Ovary (tissue), 9 donors: ENCODE data around the gene CTNND2. TPM values are rescaled to one million over a fixed set of nuclear protein-coding genes. Genes with fewer than 3 reads are reported as not detected.

ENCODE experiments used
- DNase-seq, 5 donors: peaks; one replicate each; pipeline ENCODE4 v3.0.0-alpha.2; 2019 to 2020
- H3K27ac ChIP-seq, 2 donors: fragments of 200-600 bp; one replicate each; pipeline versions ENCODE4 v1.5.1 to v1.8.0; 2019 to 2022
- H3K27me3 ChIP-seq: fragments of 200-600 bp; one replicate; pipeline ENCODE4 v1.8.0; 2022
- H3K36me3 ChIP-seq: fragments of 200-600 bp; sonication (generic); one replicate; pipeline ENCODE4 v1.5.1; 2019
- H3K4me1 ChIP-seq: one replicate; pipeline ENCODE4 v1.8.1; 2013; ENCODE audit warnings: mild to moderate bottlenecking, moderate library complexity; ENCODE audit not compliant: insufficient read depth
- H3K4me3 ChIP-seq: fragments of 200-600 bp; sonication (generic); one replicate; pipeline ENCODE4 v1.5.1; 2017
- H3K9me3 ChIP-seq, 2 donors: fragments of 200-600 bp in 1 of 2; sonication (generic) in 1 of 2; one replicate each; pipeline versions ENCODE4 v1.5.1 to v1.8.1; 2013 to 2019; ENCODE audit warnings: mild to moderate bottlenecking in 1 of 2, moderate library complexity in 1 of 2
- EP300 ChIP-seq: sonication (generic); formaldehyde crosslinking; IDR thresholded peaks from one replicate; pipeline ENCODE4 v1.6.1; 2017; ENCODE audit warnings: antibody characterized with exemption
- POLR2A ChIP-seq: fragments of 450-650 bp; IDR thresholded peaks from one replicate; pipeline ENCODE4 v1.6.1; 2017; ENCODE audit warnings: antibody characterized with exemption, mild to moderate bottlenecking, moderate library complexity
- WGBS, 3 donors: extraction: QIAGEN DNeasy Blood & Tissue Kit in 1 of 3; methylation state at CpG; one replicate each; pipeline versions ENCODE4 v1.1.5 to v1.1.7; 2013 to 2017; 5-methylcytosine and 5-hydroxymethylcytosine counted together
- intact Hi-C, 4 donors: fragments of 100-400 bp; cut with DNase I; formaldehyde crosslinking; loops; one replicate each; pipeline versions ENCODE4 v1.11.0 to v1.15.1; 2022 to 2023
- polyA plus RNA-seq, 2 donors: library from polyadenylated mRNA; stranded (reverse); fragments of 200-250 nt in 1 of 2; fragments of 350-450 nt in 1 of 2; fragmentation: Illumina TruSeq in 1 of 2; extraction: RNeasy Lipid Tissue Mini Kit (QIAGEN cat#74804) in 1 of 2; gene quantifications; one replicate each; pipeline ENCODE4 v1.2.3, GENCODE V29; 2013 to 2014
- total RNA-seq, 7 donors: library from RNA; depleted of rRNA in 2 of 7; stranded (reverse); fragments of >200 nt in 2 of 7; fragmentation: NEBNext Ultra II Directional in 3 of 7; extraction: Animal tissue kit (Norgen Biotek cat#: 25700) in 3 of 7; gene quantifications; one replicate each; pipeline versions ENCODE4 v1.1.0 to v1.2.4, GENCODE V29; 2016 to 2023
- TF ChIP-seq, protein P1 (sequence below), 3 donors: fragments of 450-650 bp in 2 of 3; fragments of 200-600 bp in 1 of 3; IDR thresholded peaks; one replicate each; pipeline versions ENCODE4 v1.5.1 to v1.8.0; 2016 to 2022; ENCODE audit warnings: antibody characterized with exemption in 3 of 3, mild to moderate bottlenecking in 1 of 3
- donor health status: DM: no; HTN: no; CAD: no; lungs with moderate emphysema.
- donor health status: DM: no; HTN: no; CAD: no.
- donor health status: Bipolar disorder and iron deficiency.
- donor health status: DM: yes; HTN: yes; CAD: no.
- donor health status: DM: no; HTN: no; CAD: no.
- donor health status: DM: yes; HTN: yes; CAD: no.

Gene CTNND2
- total and polyA plus RNA-seq, 9 donors, result 0.52 to 13.2 (median 2.3) TPM

DNA sequence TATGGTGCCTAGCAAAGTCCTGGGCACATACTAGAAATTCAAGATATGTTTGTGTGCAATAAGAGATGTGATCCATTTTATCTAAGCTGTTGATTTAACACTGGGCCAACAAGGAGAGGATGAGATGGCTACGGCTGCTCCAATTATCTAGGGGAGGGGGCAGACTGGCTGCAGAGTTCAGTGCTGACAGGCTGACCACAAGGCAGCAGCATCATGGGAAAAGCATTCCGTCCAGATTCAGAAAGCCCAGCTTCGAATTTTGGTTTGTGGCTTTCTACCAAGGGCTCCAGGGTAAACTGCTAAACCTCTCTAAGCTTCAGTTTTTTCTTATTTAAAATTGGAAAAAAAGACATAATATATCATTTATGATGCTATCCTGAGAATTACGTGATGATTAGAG, 758.1 kb downstream of the CTNND2 start:
- 29 to 41% (median 36%) methylated on average over 4 of the region's 4 CpGs for WGBS, 3 donors

DNA sequence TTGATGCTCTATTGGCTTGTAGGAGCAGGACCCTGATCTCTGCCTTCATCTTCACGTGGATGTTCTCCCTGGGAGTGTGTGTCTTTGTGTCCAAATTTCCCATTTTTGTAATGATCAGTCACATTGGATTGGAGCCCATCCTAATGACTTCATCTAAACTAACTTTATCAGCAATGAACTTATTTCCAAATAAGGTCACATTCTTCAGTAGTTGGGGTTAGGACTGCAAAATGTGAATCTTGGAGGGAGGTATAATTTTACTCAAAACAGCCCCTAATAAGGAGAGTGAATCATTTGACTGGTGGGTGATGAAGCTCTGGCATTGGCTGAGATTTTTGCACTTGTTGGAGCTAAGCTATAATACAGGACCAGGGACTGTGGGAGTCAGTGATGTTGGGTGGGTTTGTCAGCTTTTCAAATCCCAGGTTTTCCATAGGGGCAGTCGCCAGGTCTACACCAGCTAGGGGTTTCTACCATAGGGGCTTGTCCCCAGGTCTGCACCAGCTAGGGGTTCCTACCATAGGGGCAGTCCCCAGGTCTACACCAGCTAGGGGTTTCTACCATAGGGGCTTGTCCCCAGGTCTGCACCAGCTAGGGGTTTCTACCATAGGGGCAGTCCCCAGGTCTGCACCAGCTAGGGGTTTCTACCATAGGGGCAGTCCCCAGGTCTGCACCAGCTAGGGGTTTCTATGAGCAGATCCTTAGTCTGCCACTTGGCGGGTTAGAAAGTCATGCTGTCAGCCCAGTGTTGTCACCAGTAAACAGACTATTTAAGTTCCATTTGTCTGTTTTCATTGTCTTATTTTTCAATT, 760.6 kb downstream of the CTNND2 start:
- TF ChIP-seq, protein P1, sequence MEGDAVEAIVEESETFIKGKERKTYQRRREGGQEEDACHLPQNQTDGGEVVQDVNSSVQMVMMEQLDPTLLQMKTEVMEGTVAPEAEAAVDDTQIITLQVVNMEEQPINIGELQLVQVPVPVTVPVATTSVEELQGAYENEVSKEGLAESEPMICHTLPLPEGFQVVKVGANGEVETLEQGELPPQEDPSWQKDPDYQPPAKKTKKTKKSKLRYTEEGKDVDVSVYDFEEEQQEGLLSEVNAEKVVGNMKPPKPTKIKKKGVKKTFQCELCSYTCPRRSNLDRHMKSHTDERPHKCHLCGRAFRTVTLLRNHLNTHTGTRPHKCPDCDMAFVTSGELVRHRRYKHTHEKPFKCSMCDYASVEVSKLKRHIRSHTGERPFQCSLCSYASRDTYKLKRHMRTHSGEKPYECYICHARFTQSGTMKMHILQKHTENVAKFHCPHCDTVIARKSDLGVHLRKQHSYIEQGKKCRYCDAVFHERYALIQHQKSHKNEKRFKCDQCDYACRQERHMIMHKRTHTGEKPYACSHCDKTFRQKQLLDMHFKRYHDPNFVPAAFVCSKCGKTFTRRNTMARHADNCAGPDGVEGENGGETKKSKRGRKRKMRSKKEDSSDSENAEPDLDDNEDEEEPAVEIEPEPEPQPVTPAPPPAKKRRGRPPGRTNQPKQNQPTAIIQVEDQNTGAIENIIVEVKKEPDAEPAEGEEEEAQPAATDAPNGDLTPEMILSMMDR (IDR thresholded peaks at IDR 0.05), result no peak
- TF ChIP-seq POLR2A (no peak), EP300 (no peak)
- intact Hi-C loops, result no loop called here

More for the DNA sequence above, 758.1 kb downstream of the CTNND2 start:
- intact Hi-C loops, result no loop called here
- Histone ChIP-seq H3K27ac (no peak overlapping the region), H3K4me3 (no peak overlapping the region), H3K9me3 (no peaks in the 10 kb centered on the region), H3K27me3 (no peaks in the 10 kb centered on the region), H3K4me1 (no peaks in the 10 kb centered on the region), H3K36me3 (no peaks in the 10 kb centered on the region)
- TF ChIP-seq, protein P1 (IDR thresholded peaks at IDR 0.05), result no peak
- TF ChIP-seq EP300 (no peak), POLR2A (no peak)
- no peak for DNase-seq

DNA sequence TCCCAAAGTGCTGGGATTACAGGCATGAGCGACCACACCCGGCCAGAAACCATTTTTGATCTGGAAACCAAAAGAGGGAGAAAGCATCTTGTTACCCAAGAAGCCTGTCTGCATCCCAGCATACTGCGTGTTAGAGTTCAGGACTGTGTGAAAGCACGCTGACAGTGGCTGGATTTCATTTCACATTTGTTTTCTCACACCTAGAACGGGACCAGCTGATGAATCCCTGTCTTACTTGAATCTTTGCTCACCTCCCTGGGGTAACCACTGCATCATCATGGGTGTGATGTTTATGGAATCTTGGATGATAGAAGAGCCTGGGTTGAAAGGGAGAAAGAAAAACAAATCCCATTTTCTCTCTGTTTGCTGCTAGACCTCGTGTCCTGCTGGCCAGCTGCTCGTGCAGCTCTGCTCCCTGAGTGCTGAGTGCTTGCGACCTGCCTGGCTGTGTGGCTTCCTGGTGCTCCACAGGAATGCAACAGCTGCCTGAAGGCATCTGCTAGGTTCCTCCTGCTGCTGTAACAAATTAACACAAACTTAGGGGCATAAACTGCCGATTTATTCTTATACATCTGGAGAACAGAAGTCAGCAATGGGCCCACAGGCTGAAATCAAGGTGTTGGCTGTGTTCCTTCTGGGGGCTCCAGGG, 764.9 kb downstream of the CTNND2 start:
- Histone ChIP-seq H3K9me3 (no peaks in the 10 kb centered on the region), H3K27me3 (no peaks in the 10 kb centered on the region), H3K36me3 (no peaks in the 10 kb centered on the region), H3K4me3 (no peak overlapping the region), H3K27ac (no peak overlapping the region), H3K4me1 (no peaks in the 10 kb centered on the region)
- TF ChIP-seq, protein P1 (IDR thresholded peaks at IDR 0.05), result no peak
- no peak for TF ChIP-seq EP300
- TF ChIP-seq POLR2A, result no peak
- intact Hi-C loops, result no loop called here
- 47 to 54% (median 47%) methylated on average over 9 of the region's 9 CpGs for WGBS, 3 donors
- no peak for DNase-seq

More for the DNA sequence above, 760.6 kb downstream of the CTNND2 start:
- WGBS, 3 donors, result 39 to 64% (median 60%) methylated on average over 3 of the region's 3 CpGs
- H3K27me3 ChIP-seq, result no peaks in the 10 kb centered on the region
- DNase-seq, result no peak
- no peaks in the 10 kb centered on the region for H3K9me3 ChIP-seq
- no peak overlapping the region for H3K4me3 ChIP-seq
- no peaks in the 10 kb centered on the region for H3K4me1 ChIP-seq
- H3K36me3 ChIP-seq, result no peaks in the 10 kb centered on the region
- H3K27ac ChIP-seq, result no peak overlapping the region

DNA sequence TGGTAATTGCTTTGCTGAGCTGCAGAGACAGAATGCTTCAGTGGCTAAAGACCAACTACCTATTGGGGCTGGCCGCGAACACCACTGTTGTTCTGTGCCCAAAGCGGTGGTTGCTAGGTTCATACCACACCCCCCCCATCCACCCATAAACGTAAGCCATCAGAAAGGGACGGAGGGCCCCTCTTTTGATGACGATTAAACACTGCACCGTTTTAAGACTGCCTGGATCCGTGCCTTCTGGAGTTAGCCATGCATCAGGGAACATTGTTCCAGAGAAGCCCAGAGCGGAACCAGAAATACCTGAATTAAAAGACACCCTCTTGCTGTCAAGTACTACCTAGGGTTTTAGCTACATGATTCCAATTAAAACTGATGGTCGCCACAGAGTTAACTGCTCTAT, 774.1 kb downstream of the CTNND2 start:
- Histone ChIP-seq H3K36me3 (no peaks in the 10 kb centered on the region), H3K4me1 (no peaks in the 10 kb centered on the region), H3K27me3 (no peaks in the 10 kb centered on the region), H3K4me3 (no peak overlapping the region), H3K9me3 (no peaks in the 10 kb centered on the region), H3K27ac (no peak overlapping the region)
- 84 to 90% (median 88%) methylated on average over 10 of the region's 10 CpGs for WGBS, 3 donors
- no peak for TF ChIP-seq POLR2A
- TF ChIP-seq, protein P1 (IDR thresholded peaks at IDR 0.05), result no peak
- no peak for TF ChIP-seq EP300
- intact Hi-C loops, result no loop called here
- no peak for DNase-seq
